ENCODE results near the gene PGPEP1.
"Not testable (repeated sequence)": the region's sequence is repeated elsewhere in the genome, so short reads cannot be mapped to it uniquely, and the experiment has no call there.

PGPEP1 gene

DNA sequence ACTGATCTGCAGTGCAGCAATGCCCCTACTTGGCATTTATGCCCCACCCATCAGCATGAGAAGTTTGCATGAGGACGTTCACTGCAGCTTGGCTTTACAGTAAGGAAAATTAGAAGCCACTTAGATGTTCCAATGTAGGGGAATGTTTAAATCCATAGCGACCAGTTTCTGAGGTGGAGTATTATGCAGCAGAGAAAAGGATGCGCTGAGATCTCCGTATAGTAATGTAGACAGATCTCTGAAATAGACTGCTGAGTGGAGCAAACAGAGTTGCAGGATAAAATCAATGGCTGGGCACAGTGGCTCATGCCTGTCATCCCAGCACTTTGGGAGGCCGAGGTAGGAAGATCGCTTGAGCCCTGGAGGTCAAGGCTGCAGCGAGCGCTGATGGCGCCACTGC is 10.1 kb downstream of the PGPEP1 start:
- Histone ChIP-seq H3K4me3 (ENCODE audit: low read length, poor library complexity, severe bottlenecking) (no peak overlapping the region), H3F3A (ENCODE audit: low read depth) (no peaks in the 10 kb centered on the region), H4K20me1 (ENCODE audit: insufficient read depth, low read length, poor library complexity, severe bottlenecking) (no peaks in the 10 kb centered on the region), H2AFZ (ENCODE audit: low read length) (no peak overlapping the region), H3K79me2 (ENCODE audit: insufficient read depth, low read length) (no peaks in the 10 kb centered on the region; the same call in 1 of the 2 replicates), H3K9me3 (ENCODE audit: insufficient read depth, low read depth, low read length) (no peaks in the 10 kb centered on the region), H3K4me2 (ENCODE audit: low read depth, low read length, poor library complexity, severe bottlenecking) (no peak overlapping the region), H3K9me2 (replicated peaks; ENCODE audit: low read depth, low read length) (no peaks in the 10 kb centered on the region), H3K27me3 (ENCODE audit: insufficient read depth, low read length, poor library complexity, severe bottlenecking) (no peaks in the 10 kb centered on the region), H3K36me3 (ENCODE audit: insufficient read depth, low read length) (peaks cover under 1% of the 10 kb centered on the region; the same call in 1 of the 2 replicates), H3K9ac (ENCODE audit: low read depth, low read length, poor library complexity, severe bottlenecking) (no peak overlapping the region), H3K4me1 (ENCODE audit: insufficient read depth, low read length, poor library complexity, severe bottlenecking) (no peaks in the 10 kb centered on the region)
- no peak for TF ChIP-seq EZH2phosphoT487 (IDR thresholded peaks at IDR 0.05; ENCODE audit: borderline replicate concordance)
- TF ChIP-seq, protein P1, sequence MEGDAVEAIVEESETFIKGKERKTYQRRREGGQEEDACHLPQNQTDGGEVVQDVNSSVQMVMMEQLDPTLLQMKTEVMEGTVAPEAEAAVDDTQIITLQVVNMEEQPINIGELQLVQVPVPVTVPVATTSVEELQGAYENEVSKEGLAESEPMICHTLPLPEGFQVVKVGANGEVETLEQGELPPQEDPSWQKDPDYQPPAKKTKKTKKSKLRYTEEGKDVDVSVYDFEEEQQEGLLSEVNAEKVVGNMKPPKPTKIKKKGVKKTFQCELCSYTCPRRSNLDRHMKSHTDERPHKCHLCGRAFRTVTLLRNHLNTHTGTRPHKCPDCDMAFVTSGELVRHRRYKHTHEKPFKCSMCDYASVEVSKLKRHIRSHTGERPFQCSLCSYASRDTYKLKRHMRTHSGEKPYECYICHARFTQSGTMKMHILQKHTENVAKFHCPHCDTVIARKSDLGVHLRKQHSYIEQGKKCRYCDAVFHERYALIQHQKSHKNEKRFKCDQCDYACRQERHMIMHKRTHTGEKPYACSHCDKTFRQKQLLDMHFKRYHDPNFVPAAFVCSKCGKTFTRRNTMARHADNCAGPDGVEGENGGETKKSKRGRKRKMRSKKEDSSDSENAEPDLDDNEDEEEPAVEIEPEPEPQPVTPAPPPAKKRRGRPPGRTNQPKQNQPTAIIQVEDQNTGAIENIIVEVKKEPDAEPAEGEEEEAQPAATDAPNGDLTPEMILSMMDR (conservative IDR thresholded peaks at IDR 0.05; ENCODE audit: low read length): no peak

- H3K79me2 ChIP-seq (ENCODE audit: insufficient read depth, low read length): no peaks in the 10 kb centered on the region; the same call in 1 of the 2 replicates
Observed at GRCh38 chr19:18351544-18351943, 11.1 kb downstream of the PGPEP1 start.

DNA sequence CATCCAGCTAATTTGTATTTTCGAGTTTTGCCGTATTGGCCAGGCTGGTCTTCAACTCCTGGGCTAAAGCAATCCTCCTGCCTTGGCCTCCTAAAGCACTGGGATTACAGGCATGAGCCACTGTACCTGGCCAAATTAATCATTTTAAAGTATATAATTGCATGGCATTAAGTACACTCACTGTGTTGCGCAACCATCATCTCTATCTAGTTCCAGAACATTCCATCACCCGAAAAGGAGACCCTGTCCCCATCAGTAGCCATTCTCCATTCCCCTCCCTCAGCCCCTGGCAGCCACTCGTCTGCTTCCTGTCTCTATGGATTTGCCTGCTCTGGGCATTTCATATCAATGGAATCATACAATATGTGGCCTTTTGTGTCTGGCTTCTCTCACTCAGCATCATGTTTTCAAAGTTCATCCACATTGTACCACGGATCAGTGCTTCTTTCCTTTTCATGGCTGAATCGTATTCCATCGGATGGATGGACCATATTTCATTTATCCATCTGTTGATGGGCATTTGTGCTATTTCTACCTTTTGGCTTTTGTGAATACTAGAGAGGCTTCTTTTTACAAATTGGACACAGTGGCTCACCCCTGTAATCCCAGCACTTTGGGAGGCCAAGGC is 13.1 kb downstream of the PGPEP1 start:
- Histone ChIP-seq H3K4me1 (ENCODE audit: insufficient read depth, low read length, poor library complexity, severe bottlenecking) (no peaks in the 10 kb centered on the region), H2AFZ (ENCODE audit: low read length) (no peak overlapping the region), H3K36me3 (ENCODE audit: insufficient read depth, low read length) (peaks cover 27% of the 10 kb centered on the region; the same call in 1 of the 2 replicates), H3K9me3 (ENCODE audit: insufficient read depth, low read depth, low read length) (no peaks in the 10 kb centered on the region), H3F3A (ENCODE audit: low read depth) (no peaks in the 10 kb centered on the region), H3K9me2 (replicated peaks; ENCODE audit: low read depth, low read length) (no peaks in the 10 kb centered on the region), H3K4me2 (ENCODE audit: low read depth, low read length, poor library complexity, severe bottlenecking) (no peak overlapping the region), H3K27me3 (ENCODE audit: insufficient read depth, low read length, poor library complexity, severe bottlenecking) (no peaks in the 10 kb centered on the region), H3K9ac (ENCODE audit: low read depth, low read length, poor library complexity, severe bottlenecking) (no peak overlapping the region), H3K79me2 (ENCODE audit: insufficient read depth, low read length) (no peaks in the 10 kb centered on the region; the same call in 1 of the 2 replicates), H3K4me3 (ENCODE audit: low read length, poor library complexity, severe bottlenecking) (no peak overlapping the region), H4K20me1 (ENCODE audit: insufficient read depth, low read length, poor library complexity, severe bottlenecking) (no peaks in the 10 kb centered on the region)
- no peak for TF ChIP-seq EZH2phosphoT487 (IDR thresholded peaks at IDR 0.05; ENCODE audit: borderline replicate concordance)
- TF ChIP-seq, protein P1 (conservative IDR thresholded peaks at IDR 0.05; ENCODE audit: low read length): no peak

More at GRCh38 chr19:18351544-18351943, 11.1 kb downstream of the PGPEP1 start:
- Histone ChIP-seq H2AFZ (ENCODE audit: low read length) (no peak overlapping the region), H3K27me3 (ENCODE audit: insufficient read depth, low read length, poor library complexity, severe bottlenecking) (no peaks in the 10 kb centered on the region), H3K36me3 (ENCODE audit: insufficient read depth, low read length) (peaks cover 8% of the 10 kb centered on the region; the same call in 1 of the 2 replicates), H3K9ac (ENCODE audit: low read depth, low read length, poor library complexity, severe bottlenecking) (no peak overlapping the region), H3K9me2 (replicated peaks; ENCODE audit: low read depth, low read length) (no peaks in the 10 kb centered on the region), H4K20me1 (ENCODE audit: insufficient read depth, low read length, poor library complexity, severe bottlenecking) (no peaks in the 10 kb centered on the region), H3F3A (ENCODE audit: low read depth) (no peaks in the 10 kb centered on the region), H3K4me1 (ENCODE audit: insufficient read depth, low read length, poor library complexity, severe bottlenecking) (no peaks in the 10 kb centered on the region), H3K9me3 (ENCODE audit: insufficient read depth, low read depth, low read length) (no peaks in the 10 kb centered on the region), H3K4me2 (ENCODE audit: low read depth, low read length, poor library complexity, severe bottlenecking) (no peak overlapping the region), H3K4me3 (ENCODE audit: low read length, poor library complexity, severe bottlenecking) (no peak overlapping the region)
- TF ChIP-seq EZH2phosphoT487 (IDR thresholded peaks at IDR 0.05; ENCODE audit: borderline replicate concordance): no peak
- TF ChIP-seq, protein P1 (conservative IDR thresholded peaks at IDR 0.05; ENCODE audit: low read length): no peak

GRCh38 chr19:18354743-18355142 is 14.3 kb downstream of the PGPEP1 start:
- H3K27me3 ChIP-seq (ENCODE audit: insufficient read depth, low read length, poor library complexity, severe bottlenecking); H3K9me3 ChIP-seq (ENCODE audit: insufficient read depth, low read depth, low read length); H3F3A ChIP-seq (ENCODE audit: low read depth); H3K4me3 ChIP-seq (ENCODE audit: low read length, poor library complexity, severe bottlenecking); H3K9me2 ChIP-seq (replicated peaks; ENCODE audit: low read depth, low read length); H3K9ac ChIP-seq (ENCODE audit: low read depth, low read length, poor library complexity, severe bottlenecking); H3K79me2 ChIP-seq (ENCODE audit: insufficient read depth, low read length); H3K4me2 ChIP-seq (ENCODE audit: low read depth, low read length, poor library complexity, severe bottlenecking); H2AFZ ChIP-seq (ENCODE audit: low read length); H3K4me1 ChIP-seq (ENCODE audit: insufficient read depth, low read length, poor library complexity, severe bottlenecking); H4K20me1 ChIP-seq (ENCODE audit: insufficient read depth, low read length, poor library complexity, severe bottlenecking): not testable (repeated sequence)
- peaks cover 40% of the 10 kb centered on the region; the same call in 1 of the 2 replicates for H3K36me3 ChIP-seq (ENCODE audit: insufficient read depth, low read length)

All from Loucy (cell line).